HL-60/S4 treated with phorbol 12-myristate 13-acetate at 8.2 ng/mL for 4 days and 3 days (cell line): ENCODE results near the gene SPX.

Experiments
- in situ Hi-C: fragments of 300-500 bp; cut with MboI; formaldehyde crosslinking; loops from 2 replicates; pipeline ENCODE4 v1.15.0; 2022; ENCODE audit warnings: low sequenced_read_pairs

The SPX gene

GRCh38 chr12:21576431-21576830, 50.3 kb downstream of the SPX start:
- in situ Hi-C loops: no loop called here

- in situ Hi-C loops: no loop called here
Measured at GRCh38 chr12:21577516-21577915, 51.4 kb downstream of the SPX start.

GRCh38 chr12:21580748-21581516, 54.8 kb downstream of the SPX start:
- in situ Hi-C loops: no loop called here
